Measurements from ENCODE around the gene TMEM95.

DNA sequence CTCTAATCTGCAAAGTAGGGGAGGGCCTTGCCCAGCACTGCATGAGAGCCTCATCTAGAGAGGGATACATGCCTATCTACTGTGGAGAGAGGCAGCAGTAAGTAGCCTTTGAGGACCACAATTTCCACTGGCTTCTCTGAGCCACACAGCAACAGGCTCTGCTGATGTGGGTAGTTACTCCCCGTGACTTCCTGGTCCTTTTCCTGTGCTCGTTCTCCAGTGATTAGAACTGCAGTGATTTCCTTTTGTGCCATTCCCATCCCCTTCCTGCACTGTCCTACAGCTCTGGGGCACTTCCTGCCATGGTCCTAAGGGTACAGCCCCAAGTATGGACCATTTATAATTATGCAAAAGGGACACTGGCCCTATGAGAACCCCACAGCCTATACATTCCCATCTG, 36.4 kb downstream of the TMEM95 start:
- TF ChIP-seq FOXM1 (IDR thresholded peaks at IDR 0.05; ENCODE audit: borderline replicate concordance, low read depth) (no peak), TCF12 (IDR thresholded peaks at IDR 0.05; ENCODE audit: low read depth) (no peak), YY1 (IDR thresholded peaks at IDR 0.05; ENCODE audit: low read depth) (no peak), TAF1 (IDR thresholded peaks at IDR 0.05; ENCODE audit: low read depth) (no peak), ZBTB7A (IDR thresholded peaks at IDR 0.05; ENCODE audit: low read depth) (no peak), RAD21 (IDR thresholded peaks at IDR 0.05; ENCODE audit: low read depth) (no peak), EP300 (IDR thresholded peaks at IDR 0.05; ENCODE audit: borderline replicate concordance) (no peak), NFIC (IDR thresholded peaks at IDR 0.05) (no peak), TEAD4 (IDR thresholded peaks at IDR 0.05) (no peak)
- TF ChIP-seq, protein P1, sequence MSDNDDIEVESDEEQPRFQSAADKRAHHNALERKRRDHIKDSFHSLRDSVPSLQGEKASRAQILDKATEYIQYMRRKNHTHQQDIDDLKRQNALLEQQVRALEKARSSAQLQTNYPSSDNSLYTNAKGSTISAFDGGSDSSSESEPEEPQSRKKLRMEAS (IDR thresholded peaks at IDR 0.05), result no peak
- TF ChIP-seq, protein P2, sequence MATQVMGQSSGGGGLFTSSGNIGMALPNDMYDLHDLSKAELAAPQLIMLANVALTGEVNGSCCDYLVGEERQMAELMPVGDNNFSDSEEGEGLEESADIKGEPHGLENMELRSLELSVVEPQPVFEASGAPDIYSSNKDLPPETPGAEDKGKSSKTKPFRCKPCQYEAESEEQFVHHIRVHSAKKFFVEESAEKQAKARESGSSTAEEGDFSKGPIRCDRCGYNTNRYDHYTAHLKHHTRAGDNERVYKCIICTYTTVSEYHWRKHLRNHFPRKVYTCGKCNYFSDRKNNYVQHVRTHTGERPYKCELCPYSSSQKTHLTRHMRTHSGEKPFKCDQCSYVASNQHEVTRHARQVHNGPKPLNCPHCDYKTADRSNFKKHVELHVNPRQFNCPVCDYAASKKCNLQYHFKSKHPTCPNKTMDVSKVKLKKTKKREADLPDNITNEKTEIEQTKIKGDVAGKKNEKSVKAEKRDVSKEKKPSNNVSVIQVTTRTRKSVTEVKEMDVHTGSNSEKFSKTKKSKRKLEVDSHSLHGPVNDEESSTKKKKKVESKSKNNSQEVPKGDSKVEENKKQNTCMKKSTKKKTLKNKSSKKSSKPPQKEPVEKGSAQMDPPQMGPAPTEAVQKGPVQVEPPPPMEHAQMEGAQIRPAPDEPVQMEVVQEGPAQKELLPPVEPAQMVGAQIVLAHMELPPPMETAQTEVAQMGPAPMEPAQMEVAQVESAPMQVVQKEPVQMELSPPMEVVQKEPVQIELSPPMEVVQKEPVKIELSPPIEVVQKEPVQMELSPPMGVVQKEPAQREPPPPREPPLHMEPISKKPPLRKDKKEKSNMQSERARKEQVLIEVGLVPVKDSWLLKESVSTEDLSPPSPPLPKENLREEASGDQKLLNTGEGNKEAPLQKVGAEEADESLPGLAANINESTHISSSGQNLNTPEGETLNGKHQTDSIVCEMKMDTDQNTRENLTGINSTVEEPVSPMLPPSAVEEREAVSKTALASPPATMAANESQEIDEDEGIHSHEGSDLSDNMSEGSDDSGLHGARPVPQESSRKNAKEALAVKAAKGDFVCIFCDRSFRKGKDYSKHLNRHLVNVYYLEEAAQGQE (IDR thresholded peaks at IDR 0.05; ENCODE audit: low read depth), result no peak
- TF ChIP-seq, protein P3, sequence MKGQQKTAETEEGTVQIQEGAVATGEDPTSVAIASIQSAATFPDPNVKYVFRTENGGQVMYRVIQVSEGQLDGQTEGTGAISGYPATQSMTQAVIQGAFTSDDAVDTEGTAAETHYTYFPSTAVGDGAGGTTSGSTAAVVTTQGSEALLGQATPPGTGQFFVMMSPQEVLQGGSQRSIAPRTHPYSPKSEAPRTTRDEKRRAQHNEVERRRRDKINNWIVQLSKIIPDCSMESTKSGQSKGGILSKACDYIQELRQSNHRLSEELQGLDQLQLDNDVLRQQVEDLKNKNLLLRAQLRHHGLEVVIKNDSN (IDR thresholded peaks at IDR 0.05), result no peak
